ENCODE data around the gene SNTG2.

The SNTG2 gene

DNA sequence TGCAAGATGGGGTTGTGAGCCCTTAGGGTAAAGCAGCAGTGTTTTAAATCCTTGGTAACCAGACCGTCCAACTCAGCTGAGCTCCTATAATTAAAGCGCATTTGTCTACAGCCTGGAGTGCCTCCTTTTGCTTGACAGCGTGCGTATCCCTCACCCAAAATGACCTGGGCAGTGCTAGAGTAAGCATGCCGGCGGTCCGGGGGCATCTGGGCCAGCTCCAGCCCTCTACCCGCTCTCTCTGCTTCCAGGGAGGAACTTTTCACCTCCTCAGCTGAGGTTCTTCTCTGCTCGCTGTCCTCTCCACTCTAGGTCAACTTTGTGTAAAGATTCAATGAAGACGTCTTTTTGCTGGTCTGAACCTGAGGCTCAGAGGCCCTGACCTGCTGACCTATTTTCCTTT is 360.2 kb downstream of the SNTG2 start:
- no peak for TF ChIP-seq ISL1 (CRISPR knock-in tag; IDR thresholded peaks at IDR 0.05)
- TF ChIP-seq ZNF70 (CRISPR knock-in tag; IDR thresholded peaks at IDR 0.05), result no peak
- no peak for TF ChIP-seq ZNF565 (CRISPR knock-in tag; conservative IDR thresholded peaks at IDR 0.05; ENCODE audit: low read depth)
- no peak for TF ChIP-seq BACH2 (CRISPR knock-in tag; IDR thresholded peaks at IDR 0.05; ENCODE audit: borderline replicate concordance)
- no peak for TF ChIP-seq SNAI2 (CRISPR knock-in tag; IDR thresholded peaks at IDR 0.05)
- TF ChIP-seq POU6F1 (CRISPR knock-in tag; IDR thresholded peaks at IDR 0.05; ENCODE audit: borderline replicate concordance, low read depth), result no peak
- no peak for TF ChIP-seq TCF4 (CRISPR knock-in tag; IDR thresholded peaks at IDR 0.05; ENCODE audit: borderline replicate concordance)
- TF ChIP-seq, protein P1, sequence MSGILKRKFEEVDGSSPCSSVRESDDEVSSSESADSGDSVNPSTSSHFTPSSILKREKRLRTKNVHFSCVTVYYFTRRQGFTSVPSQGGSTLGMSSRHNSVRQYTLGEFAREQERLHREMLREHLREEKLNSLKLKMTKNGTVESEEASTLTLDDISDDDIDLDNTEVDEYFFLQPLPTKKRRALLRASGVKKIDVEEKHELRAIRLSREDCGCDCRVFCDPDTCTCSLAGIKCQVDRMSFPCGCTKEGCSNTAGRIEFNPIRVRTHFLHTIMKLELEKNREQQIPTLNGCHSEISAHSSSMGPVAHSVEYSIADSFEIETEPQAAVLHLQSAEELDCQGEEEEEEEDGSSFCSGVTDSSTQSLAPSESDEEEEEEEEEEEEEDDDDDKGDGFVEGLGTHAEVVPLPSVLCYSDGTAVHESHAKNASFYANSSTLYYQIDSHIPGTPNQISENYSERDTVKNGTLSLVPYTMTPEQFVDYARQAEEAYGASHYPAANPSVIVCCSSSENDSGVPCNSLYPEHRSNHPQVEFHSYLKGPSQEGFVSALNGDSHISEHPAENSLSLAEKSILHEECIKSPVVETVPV (CRISPR knock-in tag; IDR thresholded peaks at IDR 0.05), result no peak
- TF ChIP-seq ESRRG (CRISPR knock-in tag; IDR thresholded peaks at IDR 0.05), result no peak
- no peak for TF ChIP-seq ZNF8 (CRISPR knock-in tag; IDR thresholded peaks at IDR 0.05)
- no peak for TF ChIP-seq ARNTL (CRISPR knock-in tag; IDR thresholded peaks at IDR 0.05; ENCODE audit: borderline replicate concordance, low read depth)
- no peak for TF ChIP-seq CSDC2 (CRISPR knock-in tag; IDR thresholded peaks at IDR 0.05)
- no peak for TF ChIP-seq ZFP30 (CRISPR knock-in tag; IDR thresholded peaks at IDR 0.05)
- TF ChIP-seq GLIS3 (CRISPR knock-in tag; IDR thresholded peaks at IDR 0.05), result no peak
- no peak for TF ChIP-seq PPARA (CRISPR knock-in tag; IDR thresholded peaks at IDR 0.05; ENCODE audit: borderline replicate concordance)
- ATAC-seq, result no peak

- no peak for TF ChIP-seq TCF4 (CRISPR knock-in tag; IDR thresholded peaks at IDR 0.05; ENCODE audit: borderline replicate concordance)
- TF ChIP-seq TOX (CRISPR knock-in tag; IDR thresholded peaks at IDR 0.05; ENCODE audit: borderline replicate concordance), result no peak
- no peak for TF ChIP-seq ZFP30 (CRISPR knock-in tag; IDR thresholded peaks at IDR 0.05)
- no peak for TF ChIP-seq ZFP3 (CRISPR knock-in tag; IDR thresholded peaks at IDR 0.05)
- TF ChIP-seq PPARA (CRISPR knock-in tag; IDR thresholded peaks at IDR 0.05; ENCODE audit: borderline replicate concordance), result no peak
- no peak for TF ChIP-seq ZC3H10 (CRISPR knock-in tag; IDR thresholded peaks at IDR 0.05)
- no peak for TF ChIP-seq RARB (CRISPR knock-in tag; IDR thresholded peaks at IDR 0.05)
- TF ChIP-seq ZNF565 (CRISPR knock-in tag; conservative IDR thresholded peaks at IDR 0.05; ENCODE audit: low read depth), result no peak
- TF ChIP-seq BACH2 (CRISPR knock-in tag; IDR thresholded peaks at IDR 0.05; ENCODE audit: borderline replicate concordance), result no peak
- TF ChIP-seq GLIS3 (CRISPR knock-in tag; IDR thresholded peaks at IDR 0.05), result no peak
- TF ChIP-seq, protein P2, sequence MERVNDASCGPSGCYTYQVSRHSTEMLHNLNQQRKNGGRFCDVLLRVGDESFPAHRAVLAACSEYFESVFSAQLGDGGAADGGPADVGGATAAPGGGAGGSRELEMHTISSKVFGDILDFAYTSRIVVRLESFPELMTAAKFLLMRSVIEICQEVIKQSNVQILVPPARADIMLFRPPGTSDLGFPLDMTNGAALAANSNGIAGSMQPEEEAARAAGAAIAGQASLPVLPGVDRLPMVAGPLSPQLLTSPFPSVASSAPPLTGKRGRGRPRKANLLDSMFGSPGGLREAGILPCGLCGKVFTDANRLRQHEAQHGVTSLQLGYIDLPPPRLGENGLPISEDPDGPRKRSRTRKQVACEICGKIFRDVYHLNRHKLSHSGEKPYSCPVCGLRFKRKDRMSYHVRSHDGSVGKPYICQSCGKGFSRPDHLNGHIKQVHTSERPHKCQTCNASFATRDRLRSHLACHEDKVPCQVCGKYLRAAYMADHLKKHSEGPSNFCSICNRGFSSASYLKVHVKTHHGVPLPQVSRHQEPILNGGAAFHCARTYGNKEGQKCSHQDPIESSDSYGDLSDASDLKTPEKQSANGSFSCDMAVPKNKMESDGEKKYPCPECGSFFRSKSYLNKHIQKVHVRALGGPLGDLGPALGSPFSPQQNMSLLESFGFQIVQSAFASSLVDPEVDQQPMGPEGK (CRISPR knock-in tag; IDR thresholded peaks at IDR 0.05; ENCODE audit: borderline replicate concordance), result no peak
- TF ChIP-seq ISL1 (CRISPR knock-in tag; IDR thresholded peaks at IDR 0.05), result no peak
- TF ChIP-seq TSHZ2 (CRISPR knock-in tag; IDR thresholded peaks at IDR 0.05), result no peak
- no peak for TF ChIP-seq CSDC2 (CRISPR knock-in tag; IDR thresholded peaks at IDR 0.05)
- no peak for TF ChIP-seq POU6F1 (CRISPR knock-in tag; IDR thresholded peaks at IDR 0.05; ENCODE audit: borderline replicate concordance, low read depth)
- TF ChIP-seq, protein P1 (CRISPR knock-in tag; IDR thresholded peaks at IDR 0.05), result no peak
- no peak for TF ChIP-seq OSR1 (CRISPR knock-in tag; IDR thresholded peaks at IDR 0.05)
- TF ChIP-seq ARNTL (CRISPR knock-in tag; IDR thresholded peaks at IDR 0.05; ENCODE audit: borderline replicate concordance, low read depth), result no peak
- no peak for TF ChIP-seq ESRRG (CRISPR knock-in tag; IDR thresholded peaks at IDR 0.05)
- no peak for TF ChIP-seq SNAI2 (CRISPR knock-in tag; IDR thresholded peaks at IDR 0.05)
- no peak for ATAC-seq
Measured at GRCh38 chr2:1313240-1313924, 362.7 kb downstream of the SNTG2 start.
